Upper lobe of right lung (tissue), 1 donor: ENCODE measurements around the gene CER1. TPM values are rescaled to one million over a fixed set of nuclear protein-coding genes. Genes with fewer than 3 reads are reported as not detected.

ENCODE experiments used
- ATAC-seq: fragments of 200-7000 bp; cut with Tn5 transposase; one replicate; pipeline ENCODE4 v1.9.1; 2020; ENCODE audit warnings: mild to moderate bottlenecking, moderate library complexity
- DNase-seq: peaks from one replicate; pipeline ENCODE4 v3.0.0-alpha.2; 2020
- H3K27ac ChIP-seq: fragments of 200-600 bp; one replicate; pipeline ENCODE4 v1.8.0; 2022
- H3K27me3 ChIP-seq: fragments of 200-600 bp; one replicate; pipeline ENCODE4 v1.8.0; 2022; ENCODE audit warnings: mild to moderate bottlenecking
- H3K36me3 ChIP-seq: fragments of 200-600 bp; one replicate; pipeline ENCODE4 v1.8.0; 2022
- H3K4me1 ChIP-seq: fragments of 200-600 bp; one replicate; pipeline ENCODE4 v1.8.0; 2022
- H3K4me3 ChIP-seq: fragments of 200-600 bp; one replicate; pipeline ENCODE4 v1.8.0; 2022; ENCODE audit warnings: mild to moderate bottlenecking
- H3K9me3 ChIP-seq: fragments of 200-600 bp; one replicate; pipeline ENCODE4 v1.8.0; 2022
- intact Hi-C: fragments of 100-400 bp; cut with DNase I; formaldehyde crosslinking; loops from one replicate; pipeline ENCODE4 v1.11.0; 2022
- total RNA-seq: library from RNA; stranded (reverse); fragmentation: NEBNext Ultra II Directional; extraction: Animal tissue kit (Norgen Biotek cat#: 25700); gene quantifications from one replicate; pipeline ENCODE4 v1.2.1, GENCODE V29; 2021
- TF ChIP-seq, protein P1 (sequence below): fragments of 200-600 bp; IDR thresholded peaks from one replicate; pipeline ENCODE4 v1.8.0; 2022; ENCODE audit warnings: antibody characterized with exemption
- donor health status: DM: no; HTN: yes; CAD: no; lungs with severe emphysema.

CER1 gene
- total RNA-seq, 1 donor from 2014 or later = not detected

DNA sequence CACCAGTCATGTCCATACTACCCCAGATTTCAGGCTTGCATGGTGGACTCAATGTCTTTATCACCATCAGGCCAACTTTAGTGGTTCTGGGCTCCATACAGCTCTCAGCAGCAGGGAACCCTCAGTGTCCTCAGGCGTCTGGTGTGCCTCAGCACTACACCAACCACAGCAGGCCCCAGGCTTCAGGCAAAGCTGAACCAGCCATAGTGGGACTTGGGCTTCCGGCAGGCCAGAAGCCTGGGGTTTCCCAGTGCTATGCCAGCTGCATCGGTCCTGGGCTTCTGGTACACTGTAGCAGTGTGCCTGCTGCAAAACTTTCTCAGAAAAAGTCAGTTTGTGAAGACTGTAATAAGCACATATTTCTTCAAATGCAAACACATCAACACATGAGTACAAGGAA is 18.3 kb downstream of the CER1 start:
- no peak for ATAC-seq

DNA sequence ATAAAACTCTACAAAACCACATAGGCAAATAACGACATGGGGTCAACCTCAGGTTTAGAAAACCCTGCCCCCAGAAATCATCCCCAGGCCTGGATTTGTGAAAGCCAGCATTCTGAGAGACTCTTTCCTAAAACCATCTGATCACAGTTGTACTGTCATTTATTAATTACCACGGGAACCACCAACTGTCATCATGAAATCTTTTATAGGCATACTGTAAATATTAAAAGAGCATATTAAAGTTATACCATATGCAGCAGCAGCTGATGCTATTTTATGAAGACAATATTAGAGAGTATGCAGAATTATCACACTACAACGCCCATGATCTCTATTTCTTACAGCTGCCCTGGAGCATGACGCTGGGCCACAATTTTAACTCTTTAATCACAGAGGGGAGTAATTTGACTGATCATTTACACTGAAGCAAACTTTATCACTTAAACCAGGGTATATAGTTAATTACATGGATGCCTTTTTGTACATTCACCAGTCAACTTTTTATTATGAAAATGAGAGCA is 20.3 kb downstream of the CER1 start:
- H3K9me3 ChIP-seq = no peaks in the 10 kb centered on the region
- intact Hi-C loops = no loop called here
- DNase-seq (no peak), ATAC-seq (no peak)
- no peak overlapping the region for H3K27ac ChIP-seq
- H3K4me1 ChIP-seq = no peaks in the 10 kb centered on the region
- H3K36me3 ChIP-seq = no peaks in the 10 kb centered on the region
- H3K27me3 ChIP-seq = peaks cover 11% of the 10 kb centered on the region
- H3K4me3 ChIP-seq = no peak overlapping the region
- TF ChIP-seq, protein P1, sequence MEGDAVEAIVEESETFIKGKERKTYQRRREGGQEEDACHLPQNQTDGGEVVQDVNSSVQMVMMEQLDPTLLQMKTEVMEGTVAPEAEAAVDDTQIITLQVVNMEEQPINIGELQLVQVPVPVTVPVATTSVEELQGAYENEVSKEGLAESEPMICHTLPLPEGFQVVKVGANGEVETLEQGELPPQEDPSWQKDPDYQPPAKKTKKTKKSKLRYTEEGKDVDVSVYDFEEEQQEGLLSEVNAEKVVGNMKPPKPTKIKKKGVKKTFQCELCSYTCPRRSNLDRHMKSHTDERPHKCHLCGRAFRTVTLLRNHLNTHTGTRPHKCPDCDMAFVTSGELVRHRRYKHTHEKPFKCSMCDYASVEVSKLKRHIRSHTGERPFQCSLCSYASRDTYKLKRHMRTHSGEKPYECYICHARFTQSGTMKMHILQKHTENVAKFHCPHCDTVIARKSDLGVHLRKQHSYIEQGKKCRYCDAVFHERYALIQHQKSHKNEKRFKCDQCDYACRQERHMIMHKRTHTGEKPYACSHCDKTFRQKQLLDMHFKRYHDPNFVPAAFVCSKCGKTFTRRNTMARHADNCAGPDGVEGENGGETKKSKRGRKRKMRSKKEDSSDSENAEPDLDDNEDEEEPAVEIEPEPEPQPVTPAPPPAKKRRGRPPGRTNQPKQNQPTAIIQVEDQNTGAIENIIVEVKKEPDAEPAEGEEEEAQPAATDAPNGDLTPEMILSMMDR = no peak

More for the DNA sequence above, 18.3 kb downstream of the CER1 start:
- Histone ChIP-seq H3K4me1 (no peaks in the 10 kb centered on the region), H3K27me3 (peaks cover 11% of the 10 kb centered on the region), H3K4me3 (no peak overlapping the region), H3K36me3 (no peaks in the 10 kb centered on the region), H3K9me3 (no peaks in the 10 kb centered on the region), H3K27ac (no peak overlapping the region)
- no peak for DNase-seq
- intact Hi-C loops = no loop called here
- TF ChIP-seq, protein P1 = no peak

DNA sequence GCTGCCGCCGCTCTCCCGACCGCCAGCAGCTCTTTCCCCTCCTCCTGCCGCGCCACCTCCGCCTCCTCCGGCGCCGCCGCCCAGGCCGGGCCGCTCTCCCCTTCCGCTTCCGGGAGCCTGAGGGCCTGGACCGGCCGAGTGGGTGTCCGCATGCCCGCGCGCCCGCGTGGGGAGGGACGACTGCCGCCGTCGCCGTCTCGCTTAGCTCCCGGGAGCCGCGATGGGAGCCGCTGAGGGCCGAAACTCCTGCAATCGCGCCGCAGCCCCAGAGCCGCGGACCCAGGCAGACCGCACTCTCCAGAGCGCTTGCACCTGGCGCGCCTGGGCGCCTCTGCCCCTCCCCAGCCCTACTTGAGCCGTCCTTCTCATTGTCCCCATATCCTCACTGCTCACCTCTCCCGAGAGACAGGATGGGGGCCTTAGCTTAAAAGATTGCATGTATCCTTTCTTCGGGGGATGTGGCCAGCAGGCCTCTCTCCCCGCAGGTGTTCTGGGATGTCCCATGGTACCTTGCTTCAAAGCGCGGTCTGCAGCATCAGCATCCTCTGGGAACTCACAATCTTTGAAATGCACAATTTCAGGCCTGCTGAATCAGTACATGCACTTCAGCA is 29.2 kb downstream of the CER1 start, which contains the start of gene ZDHHC21:
Gene ZDHHC21, minus strand, starts transcription at position 182 of the 611 bp plus-strand sequence. CDS start 19,092 bp downstream, outside the sequence.
- peak within 1 kb of the TSS; percentile 80 for H3K4me3 ChIP-seq
- TF ChIP-seq, protein P1 = no peak
- no peaks in the 10 kb centered on the region for H3K27me3 ChIP-seq
- peaks cover 6% of the 10 kb centered on the region for H3K36me3 ChIP-seq
- ATAC-seq (peak; percentile 98), DNase-seq (peak; percentile 92)
- peak within 1 kb of the TSS; percentile 49 for H3K27ac ChIP-seq
- H3K4me1 ChIP-seq = peaks cover 31% of the 10 kb centered on the region
- no peaks in the 10 kb centered on the region for H3K9me3 ChIP-seq
- intact Hi-C loops = no loop called here

DNA sequence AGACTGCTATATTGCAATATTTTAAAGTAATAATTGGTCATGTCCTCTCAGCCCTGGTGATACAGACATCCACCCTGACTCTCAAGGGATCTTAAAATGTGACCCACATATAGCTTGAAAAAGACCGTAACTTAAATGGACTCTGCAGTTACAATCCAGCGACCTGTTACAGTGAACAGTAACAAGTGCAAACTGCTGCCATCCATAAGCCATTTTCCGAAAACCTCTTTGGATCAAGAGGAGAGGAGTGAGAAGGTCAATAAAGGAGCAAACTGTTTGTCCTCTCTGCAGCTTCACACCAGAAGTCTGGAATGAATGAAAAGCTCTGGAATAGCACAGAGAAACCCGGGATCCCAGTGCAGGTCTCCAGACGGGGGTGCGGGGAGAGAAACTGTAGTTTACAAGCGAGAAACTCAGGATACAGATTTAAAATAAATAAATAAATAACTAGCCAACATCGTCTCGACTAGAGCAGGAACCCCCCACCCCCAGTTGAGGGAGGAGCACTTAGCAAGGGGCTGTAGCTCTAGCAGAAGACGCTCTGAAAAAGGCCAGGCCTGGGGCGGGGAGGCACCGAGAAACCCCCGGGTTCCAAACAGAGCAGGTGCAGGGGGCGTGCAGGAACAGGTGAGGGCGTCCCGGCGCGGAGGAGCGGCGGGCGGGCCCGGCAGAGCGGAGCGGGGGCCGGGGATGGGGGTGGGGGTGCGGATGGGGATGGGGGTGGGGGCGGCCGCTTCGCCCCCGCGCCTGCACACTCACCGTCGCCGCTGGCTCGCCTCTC is 29.9 kb downstream of the CER1 start:
- no peak for DNase-seq
- intact Hi-C loops = no loop called here
- Histone ChIP-seq H3K9me3 (no peaks in the 10 kb centered on the region), H3K4me3 (peak overlapping the region; percentile 80), H3K27ac (peak overlapping the region; percentile 49), H3K27me3 (no peaks in the 10 kb centered on the region), H3K4me1 (peaks cover 31% of the 10 kb centered on the region), H3K36me3 (peaks cover 6% of the 10 kb centered on the region)
- ATAC-seq = peak; percentile 63
- TF ChIP-seq, protein P1 = no peak

DNA sequence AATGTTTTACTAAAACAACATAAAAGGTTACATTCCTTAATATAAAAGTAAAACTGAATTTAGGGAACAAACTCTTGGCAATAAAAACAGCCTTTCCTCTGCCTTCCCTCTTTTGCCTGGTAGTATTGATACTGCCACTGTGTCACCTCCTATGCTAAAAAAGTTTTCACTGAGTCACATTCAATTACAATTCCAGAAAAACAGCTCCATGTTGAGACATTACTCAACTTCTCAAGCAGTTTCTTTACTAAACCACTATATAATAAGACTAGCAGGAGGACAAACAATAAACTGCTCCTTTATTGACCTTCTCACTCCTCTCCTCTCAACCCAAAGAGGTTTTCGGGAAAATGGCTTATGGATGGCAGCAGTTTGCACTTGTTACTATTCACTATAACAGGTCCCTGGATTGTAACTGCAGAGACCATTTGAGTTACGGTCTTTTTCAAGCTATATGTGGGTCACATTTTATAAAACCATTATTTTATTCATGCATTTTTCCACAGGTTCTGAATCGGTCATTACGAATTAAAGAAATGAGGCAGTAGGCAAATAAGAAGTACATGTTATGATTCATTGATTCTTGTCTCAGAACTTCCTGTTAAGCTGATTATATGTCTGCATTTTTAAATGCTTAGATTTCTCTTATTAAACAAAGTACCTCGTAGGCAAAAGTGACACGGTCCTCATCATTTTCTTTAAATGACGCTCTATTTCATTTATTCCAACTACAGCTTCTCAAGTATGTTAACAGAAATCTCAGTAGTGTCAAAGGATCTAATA is 31.4 kb downstream of the CER1 start:
- H3K27ac ChIP-seq = peak overlapping the region; percentile 49
- H3K9me3 ChIP-seq = no peaks in the 10 kb centered on the region
- intact Hi-C loops = no loop called here
- H3K4me1 ChIP-seq = peaks cover 31% of the 10 kb centered on the region
- TF ChIP-seq, protein P1 = no peak
- ATAC-seq = peak; percentile 5
- DNase-seq = no peak
- peak overlapping the region; percentile 80 for H3K4me3 ChIP-seq
- peaks cover 16% of the 10 kb centered on the region for H3K36me3 ChIP-seq
- no peaks in the 10 kb centered on the region for H3K27me3 ChIP-seq
